Bronchial epithelial cell (primary cell): Measurements from ENCODE around the gene NRL. TPM values are rescaled to one million over a fixed set of nuclear protein-coding genes. Genes with fewer than 3 reads are reported as not detected.

Experiments
- DNase-seq: peaks from one replicate; pipeline ENCODE4 v3.0.0-alpha.2; 2010; ENCODE audit warnings: low read depth
- FAIRE-seq: peaks from 2 replicates; lab custom pipeline; 2011; peaks lifted over from hg19 to GRCh38; lab: Jason Lieb, UNC
- H3K27me3 ChIP-seq: 2 replicates; pipeline ENCODE4 v1.5.1; 2011; ENCODE audit warnings: low read length; ENCODE audit not compliant: control insufficient read depth, insufficient read depth
- H3K36me3 ChIP-seq: 2 replicates; pipeline ENCODE4 v1.5.1; 2011; ENCODE audit warnings: low read length; ENCODE audit not compliant: control insufficient read depth, insufficient read depth
- H3K4me3 ChIP-seq: 2 replicates; pipeline ENCODE4 v1.5.1; 2011; ENCODE audit warnings: mild to moderate bottlenecking, low read depth, low read length, control low read depth
- total RNA-seq: library from RNA; depleted of rRNA; stranded (reverse); fragments of >200 nt; gene quantifications from 2 replicates; pipeline ENCODE4 v1.2.1, GENCODE V29; 2014
- TF ChIP-seq, protein P1 (sequence below): IDR thresholded peaks from 2 replicates; pipeline ENCODE4 v1.5.1; 2011; ENCODE audit warnings: mild to moderate bottlenecking, moderate library complexity, low read length, control low read depth, inconsistent platforms; ENCODE audit not compliant: insufficient read depth, severe bottlenecking

The NRL gene
- total RNA-seq, 1 donor from 2014 or later, result 0.79 TPM

DNA sequence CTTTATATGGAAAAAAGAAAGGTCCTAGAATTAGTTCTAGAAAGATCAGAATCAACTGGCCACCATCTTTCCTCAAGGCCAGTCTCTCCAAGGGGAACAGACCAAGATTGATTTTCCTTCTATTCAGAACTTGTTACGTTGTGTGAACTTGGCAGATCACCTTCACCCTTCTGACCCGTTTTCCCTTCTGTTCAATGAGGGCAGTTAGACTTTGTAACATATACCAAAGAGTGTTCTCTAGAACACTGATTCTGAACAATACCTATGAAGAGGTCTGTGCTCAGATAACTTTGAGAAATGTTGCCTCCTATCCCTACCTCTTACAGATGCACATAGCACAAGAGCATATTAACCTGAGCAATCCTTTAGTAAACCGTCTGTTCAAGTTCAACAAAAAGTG lies 31.3 kb downstream of the NRL start:
- FAIRE-seq, result no peak
- TF ChIP-seq, protein P1, sequence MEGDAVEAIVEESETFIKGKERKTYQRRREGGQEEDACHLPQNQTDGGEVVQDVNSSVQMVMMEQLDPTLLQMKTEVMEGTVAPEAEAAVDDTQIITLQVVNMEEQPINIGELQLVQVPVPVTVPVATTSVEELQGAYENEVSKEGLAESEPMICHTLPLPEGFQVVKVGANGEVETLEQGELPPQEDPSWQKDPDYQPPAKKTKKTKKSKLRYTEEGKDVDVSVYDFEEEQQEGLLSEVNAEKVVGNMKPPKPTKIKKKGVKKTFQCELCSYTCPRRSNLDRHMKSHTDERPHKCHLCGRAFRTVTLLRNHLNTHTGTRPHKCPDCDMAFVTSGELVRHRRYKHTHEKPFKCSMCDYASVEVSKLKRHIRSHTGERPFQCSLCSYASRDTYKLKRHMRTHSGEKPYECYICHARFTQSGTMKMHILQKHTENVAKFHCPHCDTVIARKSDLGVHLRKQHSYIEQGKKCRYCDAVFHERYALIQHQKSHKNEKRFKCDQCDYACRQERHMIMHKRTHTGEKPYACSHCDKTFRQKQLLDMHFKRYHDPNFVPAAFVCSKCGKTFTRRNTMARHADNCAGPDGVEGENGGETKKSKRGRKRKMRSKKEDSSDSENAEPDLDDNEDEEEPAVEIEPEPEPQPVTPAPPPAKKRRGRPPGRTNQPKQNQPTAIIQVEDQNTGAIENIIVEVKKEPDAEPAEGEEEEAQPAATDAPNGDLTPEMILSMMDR, result no peak
- H3K27me3 ChIP-seq, result peaks cover 7% of the 10 kb centered on the region

GRCh38 chr14:24082411-24083080 lies 32.2 kb downstream of the NRL start:
- no peak for DNase-seq
- TF ChIP-seq, protein P1, result no peak
- Histone ChIP-seq H3K36me3 (no peaks in the 10 kb centered on the region), H3K27me3 (peaks cover 8% of the 10 kb centered on the region), H3K4me3 (no peak overlapping the region)
- no peak for FAIRE-seq

More for the DNA sequence above, 31.3 kb downstream of the NRL start:
- H3K4me3 ChIP-seq, result no peak overlapping the region
- no peak for DNase-seq
- no peaks in the 10 kb centered on the region for H3K36me3 ChIP-seq

GRCh38 chr14:24081739-24082211 lies 33.0 kb downstream of the NRL start:
- Histone ChIP-seq H3K36me3 (no peaks in the 10 kb centered on the region), H3K27me3 (peaks cover 8% of the 10 kb centered on the region), H3K4me3 (peak overlapping the region; percentile 45)
- FAIRE-seq, result no peak
- TF ChIP-seq, protein P1, result no peak
- no peak for DNase-seq

GRCh38 chr14:24080888-24081738 lies 33.6 kb downstream of the NRL start:
- no peaks in the 10 kb centered on the region for H3K36me3 ChIP-seq
- TF ChIP-seq, protein P1, result no peak
- H3K4me3 ChIP-seq, result peak overlapping the region; percentile 45
- FAIRE-seq, result no peak
- DNase-seq, result peak; percentile 28
- H3K27me3 ChIP-seq, result peaks cover 8% of the 10 kb centered on the region

DNA sequence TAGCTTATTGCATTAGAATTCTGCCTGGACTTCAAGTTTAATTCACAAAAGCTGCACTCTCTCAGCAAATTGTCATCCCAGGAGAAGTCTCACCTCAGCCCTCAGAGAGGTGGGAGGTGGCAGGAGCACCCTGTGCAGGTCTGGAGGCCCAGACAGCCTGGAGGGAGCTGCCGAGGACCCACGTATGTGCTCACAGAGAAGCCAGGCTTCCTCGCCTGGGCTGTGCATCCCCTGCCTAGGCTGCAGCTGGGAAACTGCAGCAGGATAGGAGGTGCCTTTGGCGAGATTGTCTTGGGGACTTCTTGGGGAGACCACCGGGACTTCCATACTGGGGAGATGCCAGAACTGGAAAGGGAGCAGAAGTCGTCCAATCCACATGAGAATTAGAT lies 34.6 kb downstream of the NRL start:
- TF ChIP-seq, protein P1, result no peak
- Histone ChIP-seq H3K4me3 (no peak overlapping the region), H3K36me3 (no peaks in the 10 kb centered on the region), H3K27me3 (peaks cover 8% of the 10 kb centered on the region)
- FAIRE-seq, result no peak
- DNase-seq, result no peak
